OCI-LY1 (cell line): ENCODE measurements around the gene CNTN5.

Source experiments
- H2AFZ ChIP-seq: fragments of 200-600 bp; sonication (generic), shearing (Covaris generic); 2 replicates; pipeline ENCODE4 v1.6.0; 2014; ENCODE audit warnings: antibody characterized with exemption, mild to moderate bottlenecking, low read length
- H3F3A ChIP-seq: fragments of 200-600 bp; sonication (generic), shearing (Covaris generic); 2 replicates; pipeline ENCODE4 v1.6.0; 2014; ENCODE audit warnings: mild to moderate bottlenecking, antibody characterized with exemption, low read length, moderate library complexity; ENCODE audit not compliant: insufficient read depth
- H3K27ac ChIP-seq: fragments of 200-600 bp; sonication (generic); 2 replicates; pipeline ENCODE4 v1.5.1; 2014; ENCODE audit warnings: low read length, mixed run types, mild to moderate bottlenecking, low read depth; ENCODE audit not compliant: poor library complexity, severe bottlenecking
- H3K27me3 ChIP-seq: fragments of 200-600 bp; sonication (generic); 2 replicates; pipeline ENCODE4 v1.6.0; 2014; ENCODE audit warnings: antibody characterized with exemption, mild to moderate bottlenecking, low read length, moderate library complexity; ENCODE audit not compliant: insufficient read depth
- H3K36me3 ChIP-seq: fragments of 200-600 bp; sonication (generic); 2 replicates; pipeline ENCODE4 v1.6.1; 2014; ENCODE audit warnings: mild to moderate bottlenecking, antibody characterized with exemption, low read length, moderate library complexity, mixed read lengths; ENCODE audit not compliant: insufficient read depth
- H3K4me1 ChIP-seq: fragments of 200-600 bp; sonication (generic); 2 replicates; pipeline ENCODE4 v1.5.1; 2014; ENCODE audit warnings: mild to moderate bottlenecking, low read length, moderate library complexity; ENCODE audit not compliant: insufficient read depth, severe bottlenecking
- H3K4me2 ChIP-seq: fragments of 200-600 bp; sonication (generic), shearing (Covaris generic); 2 replicates; pipeline ENCODE4 v1.6.1; 2014; ENCODE audit warnings: low read length
- H3K4me3 ChIP-seq: fragments of 200-600 bp; sonication (generic); 2 replicates; pipeline ENCODE4 v1.5.1; 2014; ENCODE audit warnings: low read length, low read depth, mild to moderate bottlenecking, mixed read lengths; ENCODE audit not compliant: poor library complexity, severe bottlenecking
- H3K79me2 ChIP-seq: fragments of 200-600 bp; shearing (Covaris generic); 2 replicates; pipeline ENCODE4 v1.6.1; 2016; ENCODE audit warnings: mixed run types, low read length, mixed read lengths; ENCODE audit not compliant: insufficient read depth
- H3K9ac ChIP-seq: fragments of 200-600 bp; sonication (generic), shearing (Covaris generic); 2 replicates; pipeline ENCODE4 v1.6.1; 2014; ENCODE audit warnings: mild to moderate bottlenecking, low read length, mixed read lengths
- H3K9me2 ChIP-seq: fragments of 200-600 bp; sonication (generic), shearing (Covaris generic); 2 replicates; pipeline ENCODE4 v1.6.1; 2014; ENCODE audit warnings: low read depth, mild to moderate bottlenecking, low read length, mixed read lengths
- H3K9me3 ChIP-seq: fragments of 200-600 bp; shearing (Covaris generic); 2 replicates; pipeline ENCODE4 v1.6.1; 2014; ENCODE audit warnings: low read length, mixed read lengths
- H4K20me1 ChIP-seq: fragments of 200-600 bp; sonication (generic), shearing (Covaris generic); 2 replicates; pipeline ENCODE4 v1.6.0; 2016; ENCODE audit warnings: mild to moderate bottlenecking, low read length; ENCODE audit not compliant: insufficient read depth
- CTCF ChIP-seq: fragments of 200-600 bp; sonication (generic), shearing (Covaris generic); IDR thresholded peaks from 2 replicates; pipeline ENCODE4 v1.5.1; 2017; ENCODE audit warnings: mild to moderate bottlenecking, antibody characterized with exemption, low read length, moderate library complexity, mixed read lengths
- EZH2 ChIP-seq: fragments of 200-600 bp; sonication (generic), shearing (Covaris generic); IDR thresholded peaks from 2 replicates; pipeline ENCODE4 v1.8.0; 2017; ENCODE audit warnings: borderline replicate concordance, mixed run types, mild to moderate bottlenecking, antibody characterized with exemption, low read length, moderate library complexity, mixed read lengths

Gene CNTN5

DNA sequence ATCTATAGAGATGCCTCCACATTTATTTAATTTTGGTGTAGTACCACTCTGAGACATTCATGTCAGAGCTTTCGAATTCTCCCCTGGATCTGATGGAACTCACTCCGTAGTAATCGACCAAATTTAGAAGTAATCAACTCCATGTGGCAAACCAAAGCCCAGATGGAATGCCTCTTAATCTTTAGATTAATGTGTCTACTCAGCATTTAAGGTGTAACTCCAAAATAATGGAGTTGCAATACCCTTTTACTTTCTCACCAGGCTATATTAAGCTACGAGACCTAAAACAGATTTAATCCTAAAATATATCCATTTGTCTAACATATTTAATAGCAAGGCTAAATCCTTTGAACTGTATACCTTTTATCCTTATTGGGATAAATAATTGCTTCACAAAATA is 473.3 kb downstream of the CNTN5 start:
- Histone ChIP-seq H2AFZ (no peak overlapping the region), H3K79me2 (no peaks in the 10 kb centered on the region), H3F3A (no peaks in the 10 kb centered on the region), H3K9me3 (no peaks in the 10 kb centered on the region), H3K9ac (no peak overlapping the region), H3K27me3 (no peaks in the 10 kb centered on the region), H3K4me3 (no peak overlapping the region), H4K20me1 (no peaks in the 10 kb centered on the region), H3K27ac (no peak overlapping the region), H3K36me3 (no peaks in the 10 kb centered on the region), H3K4me2 (no peak overlapping the region), H3K4me1 (no peaks in the 10 kb centered on the region), H3K9me2 (no peaks in the 10 kb centered on the region)
- TF ChIP-seq CTCF: no peak
- TF ChIP-seq EZH2: no peak

DNA sequence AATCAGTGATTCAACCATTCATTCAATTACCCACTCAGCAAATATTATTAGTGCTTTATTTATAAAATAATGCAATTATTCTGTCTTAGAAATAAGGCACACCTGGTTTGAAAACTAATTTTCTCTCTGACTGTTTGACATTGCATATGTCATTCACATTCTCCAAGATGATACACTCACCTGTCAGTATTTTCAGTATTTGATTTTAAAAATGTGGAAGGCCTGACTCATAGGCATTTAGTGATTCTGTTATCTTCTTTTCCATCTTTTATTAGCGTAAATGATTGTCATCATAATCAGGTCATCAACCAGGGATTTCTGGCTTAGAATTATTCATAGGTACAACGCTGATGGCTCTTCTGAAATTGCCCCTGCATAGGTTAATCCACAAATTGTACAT is 480.9 kb downstream of the CNTN5 start:
- no peaks in the 10 kb centered on the region for H3F3A ChIP-seq
- TF ChIP-seq EZH2: no peak
- TF ChIP-seq CTCF: no peak
- no peak overlapping the region for H3K4me2 ChIP-seq
- no peaks in the 10 kb centered on the region for H3K9me3 ChIP-seq
- no peaks in the 10 kb centered on the region for H4K20me1 ChIP-seq
- H2AFZ ChIP-seq: no peak overlapping the region
- no peak overlapping the region for H3K27ac ChIP-seq
- no peaks in the 10 kb centered on the region for H3K27me3 ChIP-seq
- H3K79me2 ChIP-seq: no peaks in the 10 kb centered on the region
- no peaks in the 10 kb centered on the region for H3K4me1 ChIP-seq
- H3K9ac ChIP-seq: no peak overlapping the region
- H3K4me3 ChIP-seq: no peak overlapping the region
- no peaks in the 10 kb centered on the region for H3K9me2 ChIP-seq
- H3K36me3 ChIP-seq: no peaks in the 10 kb centered on the region

DNA sequence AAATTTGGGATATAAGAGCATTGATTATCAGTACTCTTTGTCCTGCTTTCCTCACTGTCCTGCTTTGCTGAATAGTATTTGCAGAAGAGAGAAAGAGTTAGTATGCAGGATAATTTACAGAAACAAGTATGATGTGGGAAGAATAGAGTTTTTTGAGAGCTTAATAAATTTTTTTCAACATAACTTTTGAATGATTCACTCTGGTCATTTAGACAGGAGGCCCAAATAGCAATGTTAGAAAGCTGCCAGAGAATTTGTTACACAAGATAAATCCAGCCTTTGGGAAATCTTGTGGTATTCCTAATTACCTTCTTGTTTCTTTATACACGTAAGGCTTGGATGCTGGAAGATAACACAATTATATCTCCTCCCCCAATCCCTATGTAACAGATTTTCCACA is 484.6 kb downstream of the CNTN5 start:
- no peaks in the 10 kb centered on the region for H3K27me3 ChIP-seq
- no peaks in the 10 kb centered on the region for H3K9me2 ChIP-seq
- no peaks in the 10 kb centered on the region for H4K20me1 ChIP-seq
- TF ChIP-seq EZH2: no peak
- TF ChIP-seq CTCF: no peak
- no peaks in the 10 kb centered on the region for H3K9me3 ChIP-seq
- no peak overlapping the region for H3K4me3 ChIP-seq
- H3K9ac ChIP-seq: no peak overlapping the region
- no peak overlapping the region for H3K27ac ChIP-seq
- no peaks in the 10 kb centered on the region for H3F3A ChIP-seq
- H3K4me1 ChIP-seq: no peaks in the 10 kb centered on the region
- no peak overlapping the region for H3K4me2 ChIP-seq
- no peaks in the 10 kb centered on the region for H3K36me3 ChIP-seq
- no peak overlapping the region for H2AFZ ChIP-seq
- no peaks in the 10 kb centered on the region for H3K79me2 ChIP-seq
